ENCODE data around the gene GLIS2. TPM values are rescaled to one million over a fixed set of nuclear protein-coding genes. Genes with fewer than 3 reads are reported as not detected.

Gene GLIS2
- total and polyA plus RNA-seq, 2 of the 4 experiments (the other 2 are of a cell fraction): 0.36 to 8.4 TPM

DNA sequence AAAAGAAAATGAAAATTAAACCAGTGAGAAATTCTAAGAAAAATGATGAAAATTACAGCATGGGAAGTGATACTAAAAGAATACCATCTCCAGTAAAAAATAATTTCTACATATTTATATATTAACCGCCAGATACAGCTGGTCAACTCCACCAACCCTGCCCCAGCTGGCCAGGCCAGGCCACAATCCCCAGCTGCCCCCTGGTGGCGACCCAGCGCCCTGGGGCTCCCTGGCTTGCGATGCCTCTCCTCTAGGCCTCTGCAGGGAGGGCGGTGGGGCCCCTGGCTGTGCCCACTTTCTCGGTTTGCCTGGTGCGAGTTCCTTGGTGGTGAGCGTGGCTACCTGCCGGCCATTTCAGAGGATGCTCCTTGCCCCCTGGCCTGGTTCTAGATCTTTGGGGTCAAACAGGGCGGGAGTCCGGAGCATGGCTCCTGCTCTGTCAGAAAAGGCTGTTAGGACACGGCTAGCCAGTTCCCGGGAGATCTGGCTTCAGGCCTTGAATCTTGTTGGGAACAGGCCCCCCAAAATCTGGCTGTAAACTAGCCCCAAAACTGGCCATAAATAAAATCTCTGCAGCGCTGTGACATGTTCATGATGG lies 14.5 kb downstream of the GLIS2 start:
- H2BK15ac ChIP-seq (ENCODE audit: low read depth, low read length): no peak overlapping the region
- DNase-seq (peak; percentile 63), ATAC-seq (ENCODE audit: low read depth) (peak; percentile 79)
- no peak overlapping the region for H4K5ac ChIP-seq (ENCODE audit: low read depth, low read length)
- H2AK9ac ChIP-seq (replicated peaks; ENCODE audit: low read depth, low read length, poor library complexity): peak overlapping the region; percentile 2
- H3K23ac ChIP-seq (ENCODE audit: low read depth, low read length): no peak overlapping the region
- peaks cover 20% of the 10 kb centered on the region for H3K4me1 ChIP-seq (ENCODE audit: control insufficient read depth, insufficient read depth, low read length)
- no peak overlapping the region for H4K91ac ChIP-seq (ENCODE audit: insufficient read depth, low read depth, low read length)
- BruUV-seq (replicated peaks): no TSS peak
- no peak overlapping the region for H3K27ac ChIP-seq (ENCODE audit: insufficient read depth, low read length)
- no peak overlapping the region for H3K4me2 ChIP-seq (ENCODE audit: low read depth, low read length)
- POLR2A ChIA-PET (ENCODE audit: unreplicated experiment): no interaction called here
- dilution Hi-C loops (cut with HindIII; ENCODE audit: low sequenced_read_pairs, unreplicated experiment) (no loop called here), intact Hi-C loops (cut with micrococcal nuclease) (loop anchor here (1.0 to 5.0 kb wide), 3 partner anchors 76 to 213 kb away; partner anchors contain the start of gene ADCY9), in situ Hi-C loops (cut with MboI; ENCODE audit: low sequenced_read_pairs) (loop anchor here (5.0 to 10.0 kb wide), 2 partner anchors 128 to 346 kb away; no protein-coding TSS in a partner anchor)
- no peak overlapping the region for H2BK120ac ChIP-seq (ENCODE audit: low read depth, low read length)
- H3K56ac ChIP-seq (ENCODE audit: extremely low read depth, insufficient read depth, low read length): no peak overlapping the region
- peaks cover 19% of the 10 kb centered on the region for H3K36me3 ChIP-seq (ENCODE audit: control insufficient read depth, insufficient read depth, low read length)
- TF ChIP-seq, protein P1, sequence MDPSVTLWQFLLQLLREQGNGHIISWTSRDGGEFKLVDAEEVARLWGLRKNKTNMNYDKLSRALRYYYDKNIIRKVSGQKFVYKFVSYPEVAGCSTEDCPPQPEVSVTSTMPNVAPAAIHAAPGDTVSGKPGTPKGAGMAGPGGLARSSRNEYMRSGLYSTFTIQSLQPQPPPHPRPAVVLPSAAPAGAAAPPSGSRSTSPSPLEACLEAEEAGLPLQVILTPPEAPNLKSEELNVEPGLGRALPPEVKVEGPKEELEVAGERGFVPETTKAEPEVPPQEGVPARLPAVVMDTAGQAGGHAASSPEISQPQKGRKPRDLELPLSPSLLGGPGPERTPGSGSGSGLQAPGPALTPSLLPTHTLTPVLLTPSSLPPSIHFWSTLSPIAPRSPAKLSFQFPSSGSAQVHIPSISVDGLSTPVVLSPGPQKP (IDR thresholded peaks at IDR 0.05; ENCODE audit: borderline replicate concordance, low read depth, low read length): no peak
- TF ChIP-seq CHD1 (IDR thresholded peaks at IDR 0.05; ENCODE audit: low read depth, low read length) (no peak; the same call in 1 of the 2 replicates), MAZ (IDR thresholded peaks at IDR 0.05; ENCODE audit: borderline replicate concordance, low read depth, low read length) (peak; percentile 59; the same call in 1 of the 2 replicates), MXI1 (IDR thresholded peaks at IDR 0.05; ENCODE audit: borderline replicate concordance, low read depth, low read length) (no peak), RCOR1 (IDR thresholded peaks at IDR 0.05; ENCODE audit: insufficient replicate concordance, low read length) (no peak), RAD21 (IDR thresholded peaks at IDR 0.05; ENCODE audit: low read length) (peak; percentile 97), FOS (IDR thresholded peaks at IDR 0.05; ENCODE audit: low read depth, low read length) (no peak), RFX5 (IDR thresholded peaks at IDR 0.05; ENCODE audit: low read depth, low read length) (no peak), MAFK (IDR thresholded peaks at IDR 0.05; ENCODE audit: low read depth, low read length) (no peak), POLR2A (IDR thresholded peaks at IDR 0.05; ENCODE audit: low read depth, low read length) (no peak), SMC3 (IDR thresholded peaks at IDR 0.05; ENCODE audit: low read depth, low read length) (peak; percentile 99), CEBPB (IDR thresholded peaks at IDR 0.05; ENCODE audit: low read depth, low read length) (no peak), BHLHE40 (IDR thresholded peaks at IDR 0.05; ENCODE audit: low read depth, low read length) (no peak)
- TF ChIP-seq, protein P2, sequence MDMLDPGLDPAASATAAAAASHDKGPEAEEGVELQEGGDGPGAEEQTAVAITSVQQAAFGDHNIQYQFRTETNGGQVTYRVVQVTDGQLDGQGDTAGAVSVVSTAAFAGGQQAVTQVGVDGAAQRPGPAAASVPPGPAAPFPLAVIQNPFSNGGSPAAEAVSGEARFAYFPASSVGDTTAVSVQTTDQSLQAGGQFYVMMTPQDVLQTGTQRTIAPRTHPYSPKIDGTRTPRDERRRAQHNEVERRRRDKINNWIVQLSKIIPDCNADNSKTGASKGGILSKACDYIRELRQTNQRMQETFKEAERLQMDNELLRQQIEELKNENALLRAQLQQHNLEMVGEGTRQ (IDR thresholded peaks at IDR 0.05; ENCODE audit: low read depth, low read length): no peak
- TF ChIP-seq, protein P3, sequence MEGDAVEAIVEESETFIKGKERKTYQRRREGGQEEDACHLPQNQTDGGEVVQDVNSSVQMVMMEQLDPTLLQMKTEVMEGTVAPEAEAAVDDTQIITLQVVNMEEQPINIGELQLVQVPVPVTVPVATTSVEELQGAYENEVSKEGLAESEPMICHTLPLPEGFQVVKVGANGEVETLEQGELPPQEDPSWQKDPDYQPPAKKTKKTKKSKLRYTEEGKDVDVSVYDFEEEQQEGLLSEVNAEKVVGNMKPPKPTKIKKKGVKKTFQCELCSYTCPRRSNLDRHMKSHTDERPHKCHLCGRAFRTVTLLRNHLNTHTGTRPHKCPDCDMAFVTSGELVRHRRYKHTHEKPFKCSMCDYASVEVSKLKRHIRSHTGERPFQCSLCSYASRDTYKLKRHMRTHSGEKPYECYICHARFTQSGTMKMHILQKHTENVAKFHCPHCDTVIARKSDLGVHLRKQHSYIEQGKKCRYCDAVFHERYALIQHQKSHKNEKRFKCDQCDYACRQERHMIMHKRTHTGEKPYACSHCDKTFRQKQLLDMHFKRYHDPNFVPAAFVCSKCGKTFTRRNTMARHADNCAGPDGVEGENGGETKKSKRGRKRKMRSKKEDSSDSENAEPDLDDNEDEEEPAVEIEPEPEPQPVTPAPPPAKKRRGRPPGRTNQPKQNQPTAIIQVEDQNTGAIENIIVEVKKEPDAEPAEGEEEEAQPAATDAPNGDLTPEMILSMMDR (conservative IDR thresholded peaks at IDR 0.05; ENCODE audit: low read depth, low read length): peak; percentile 96
- CTCF ChIA-PET: interaction anchor here (0.7 to 1.5 kb wide), 7 partner anchors 16 to 76 kb away, joined by 3 to 8 read pairs (median 4); no protein-coding TSS in a partner anchor
- H3K9me3 ChIP-seq (ENCODE audit: control insufficient read depth, insufficient read depth, low read length): no peaks in the 10 kb centered on the region
- H3K14ac ChIP-seq (replicated peaks; ENCODE audit: low read depth, low read length): no peak overlapping the region
- no peak overlapping the region for H2AFZ ChIP-seq (replicated peaks; ENCODE audit: low read length, poor library complexity)
- H3K27me3 ChIP-seq (ENCODE audit: control insufficient read depth, insufficient read depth, low read length): no peaks in the 10 kb centered on the region
- no peak overlapping the region for H3K18ac ChIP-seq (ENCODE audit: low read depth, low read length)
- no peak overlapping the region for H2BK20ac ChIP-seq (ENCODE audit: low read depth, low read length)
- H3K9me1 ChIP-seq (ENCODE audit: insufficient read depth, low read length): peaks cover 10% of the 10 kb centered on the region
- no peak overlapping the region for H4K8ac ChIP-seq (ENCODE audit: low read depth in 2 of 2, low read length in 2 of 2)
- H2AK5ac ChIP-seq (ENCODE audit: low read depth, low read length): no peak overlapping the region
- H4K20me1 ChIP-seq (ENCODE audit: insufficient read depth, low read length): peaks cover 71% of the 10 kb centered on the region
- H3K9ac ChIP-seq (ENCODE audit: low read depth, low read length): no peak overlapping the region
- peaks cover 19 to 85% of the 10 kb centered on the region in 2 experiments for H3K79me1 ChIP-seq (ENCODE audit: low read depth in 1 of 2, low read length in 2 of 2)
- no peak overlapping the region for H3K4me3 ChIP-seq (ENCODE audit: insufficient read depth, low read depth, low read length)
- no peak overlapping the region for H2BK5ac ChIP-seq (ENCODE audit: low read depth, low read length, poor library complexity, severe bottlenecking)
- 25% methylated on average over 4 of the region's 14 CpGs; no CpG with 5 or more reads in 1 of the 2 experiments for WGBS, 2 experiments (ENCODE audit: extremely low coverage in 2 of 2, insufficient read length in 1 of 2)
- no peak overlapping the region for H3K4ac ChIP-seq (ENCODE audit: low read depth, low read length)

Measured in IMR-90 (cell line).